ENCODE results near the gene UNC5B.
"Not testable (repeated sequence)": the region's sequence is repeated elsewhere in the genome, so short reads cannot be mapped to it uniquely, and the experiment has no call there.

DNA sequence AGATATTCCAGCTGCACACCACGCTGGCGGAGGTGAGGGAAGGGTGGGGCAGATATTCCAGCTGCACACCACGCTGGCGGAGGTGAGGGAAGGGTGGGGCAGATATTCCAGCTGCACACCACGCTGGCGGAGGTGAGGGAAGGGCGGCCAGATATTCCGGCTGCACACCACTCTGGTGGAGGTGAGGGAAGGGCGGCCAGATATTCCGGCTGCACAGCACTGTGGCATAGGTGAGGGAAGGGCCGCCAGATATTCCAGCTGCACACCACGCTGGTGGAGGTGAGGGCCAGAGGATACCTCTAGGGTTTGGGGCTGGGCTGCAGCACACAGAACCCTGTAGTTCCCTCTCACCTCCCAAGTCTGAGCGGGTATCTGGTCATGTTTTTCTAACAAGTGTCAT is 84.4 kb downstream of the UNC5B start:
- TF ChIP-seq, protein P1, sequence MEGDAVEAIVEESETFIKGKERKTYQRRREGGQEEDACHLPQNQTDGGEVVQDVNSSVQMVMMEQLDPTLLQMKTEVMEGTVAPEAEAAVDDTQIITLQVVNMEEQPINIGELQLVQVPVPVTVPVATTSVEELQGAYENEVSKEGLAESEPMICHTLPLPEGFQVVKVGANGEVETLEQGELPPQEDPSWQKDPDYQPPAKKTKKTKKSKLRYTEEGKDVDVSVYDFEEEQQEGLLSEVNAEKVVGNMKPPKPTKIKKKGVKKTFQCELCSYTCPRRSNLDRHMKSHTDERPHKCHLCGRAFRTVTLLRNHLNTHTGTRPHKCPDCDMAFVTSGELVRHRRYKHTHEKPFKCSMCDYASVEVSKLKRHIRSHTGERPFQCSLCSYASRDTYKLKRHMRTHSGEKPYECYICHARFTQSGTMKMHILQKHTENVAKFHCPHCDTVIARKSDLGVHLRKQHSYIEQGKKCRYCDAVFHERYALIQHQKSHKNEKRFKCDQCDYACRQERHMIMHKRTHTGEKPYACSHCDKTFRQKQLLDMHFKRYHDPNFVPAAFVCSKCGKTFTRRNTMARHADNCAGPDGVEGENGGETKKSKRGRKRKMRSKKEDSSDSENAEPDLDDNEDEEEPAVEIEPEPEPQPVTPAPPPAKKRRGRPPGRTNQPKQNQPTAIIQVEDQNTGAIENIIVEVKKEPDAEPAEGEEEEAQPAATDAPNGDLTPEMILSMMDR (conservative IDR thresholded peaks at IDR 0.05 in 1 of 2, IDR thresholded peaks at IDR 0.05 in 1 of 2; ENCODE audit: extremely low read depth in 1 of 2, insufficient read depth in 1 of 2, low read depth in 1 of 2, low read length in 2 of 2) = not testable (repeated sequence)
- TF ChIP-seq EZH2 (IDR thresholded peaks at IDR 0.05; ENCODE audit: borderline replicate concordance, low read length) = not testable (repeated sequence)

Data from mammary epithelial cell (primary cell).